Cardiac atrium fibroblast (primary cell): Measurements from ENCODE around the gene INTS14. TPM values are rescaled to one million over a fixed set of nuclear protein-coding genes. Genes with fewer than 3 reads are reported as not detected.

ENCODE experiments used
- total RNA-seq: library from RNA; depleted of rRNA; stranded (reverse); fragments of >200 nt; gene quantifications from 2 replicates; pipeline ENCODE4 v1.2.3, GENCODE V29; 2015

The INTS14 gene
- 22.4 and 28.7 TPM in 2 replicates for total RNA-seq

GRCh38 chr15:65610871-65611718, at the start of gene INTS14:
Gene INTS14 (minus strand): TSS chr15:65611131. CDS start chr15:65607380, 3,751 bp downstream.

GRCh38 chr15:65621638-65622037, 10.7 kb upstream of the INTS14 start, which contains the start of gene SLC24A1:
Gene SLC24A1 (plus strand): TSS chr15:65621938. CDS start chr15:65624081, 2,143 bp downstream.

GRCh38 chr15:65530318-65531111, 80.4 kb downstream of the INTS14 start, which contains the start of gene HACD3:
Gene HACD3 (plus strand): TSS chr15:65530463. CDS start chr15:65530632, 169 bp downstream.

Other genes with a start within 250 kb of the INTS14 start
- not detected in 2 replicates for gene IGDCC3, start 233.1 kb downstream of the INTS14 start, total RNA-seq
- under 0.01 and 0.90 TPM in 2 replicates for gene IGDCC4, start 188.2 kb downstream of the INTS14 start, total RNA-seq
- gene DPP8, start 93.4 kb downstream of the INTS14 start, total RNA-seq = 15.7 and 40.8 TPM in 2 replicates
- 57.0 and 70.3 TPM in 2 replicates for gene HACD3, start 80.7 kb downstream of the INTS14 start, total RNA-seq
- 4.9 and 5.5 TPM in 2 replicates for gene SLC24A1, start 10.8 kb upstream of the INTS14 start, total RNA-seq
- 13.4 and 15.5 TPM in 2 replicates for gene DENND4A, start 181.2 kb upstream of the INTS14 start, total RNA-seq